Measurements from ENCODE around the gene PTH2. TPM values are rescaled to one million over a fixed set of nuclear protein-coding genes. Genes with fewer than 3 reads are reported as not detected.

The PTH2 gene
- total and polyA plus RNA-seq, 10 of the 15 experiments (the other 5 are each of a cell fraction or from before 2014, with no cell fraction given) = not detected

GRCh38 chr19:49453013-49453756, 29.9 kb upstream of the PTH2 start, which contains the start of gene ALDH16A1 (continued):
- TF ChIP-seq, protein P1, sequence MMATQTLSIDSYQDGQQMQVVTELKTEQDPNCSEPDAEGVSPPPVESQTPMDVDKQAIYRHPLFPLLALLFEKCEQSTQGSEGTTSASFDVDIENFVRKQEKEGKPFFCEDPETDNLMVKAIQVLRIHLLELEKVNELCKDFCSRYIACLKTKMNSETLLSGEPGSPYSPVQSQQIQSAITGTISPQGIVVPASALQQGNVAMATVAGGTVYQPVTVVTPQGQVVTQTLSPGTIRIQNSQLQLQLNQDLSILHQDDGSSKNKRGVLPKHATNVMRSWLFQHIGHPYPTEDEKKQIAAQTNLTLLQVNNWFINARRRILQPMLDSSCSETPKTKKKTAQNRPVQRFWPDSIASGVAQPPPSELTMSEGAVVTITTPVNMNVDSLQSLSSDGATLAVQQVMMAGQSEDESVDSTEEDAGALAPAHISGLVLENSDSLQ (IDR thresholded peaks at IDR 0.05) = peak; percentile 76
- TF ChIP-seq CUX1 (IDR thresholded peaks at IDR 0.05; ENCODE audit: insufficient replicate concordance, low read depth, low read length) (no peak), SUZ12 (IDR thresholded peaks at IDR 0.05; ENCODE audit: unreplicated experiment) (no peak), RELA (IDR thresholded peaks at IDR 0.05; ENCODE audit: borderline replicate concordance, partially characterized antibody) (peak; percentile 43), RBBP5 (conservative IDR thresholded peaks at IDR 0.05) (no peak), HCFC1 (IDR thresholded peaks at IDR 0.05; ENCODE audit: low read length) (peak; percentile 60), MEF2A (IDR thresholded peaks at IDR 0.05; ENCODE audit: insufficient read depth, low read depth, low read length) (no peak), SIN3A (IDR thresholded peaks at IDR 0.05; ENCODE audit: low read depth, low read length) (no peak; the same call in 1 of the 2 replicates), LARP7 (IDR thresholded peaks at IDR 0.05) (peak; percentile 35; the same call in 1 of the 2 replicates), TCF12 (IDR thresholded peaks at IDR 0.05; ENCODE audit: low read depth, low read length) (peak; percentile 35; the same call in 1 of the 2 replicates), SMC3 (IDR thresholded peaks at IDR 0.05; ENCODE audit: borderline replicate concordance, low read length) (no peak), KAT2A (conservative IDR thresholded peaks at IDR 0.05; ENCODE audit: control insufficient read depth, low read depth, low read length) (no peak), RFX5 (IDR thresholded peaks at IDR 0.05; ENCODE audit: low read depth, low read length) (0 out of 2 replicates have a peak, but pooled peaks have one; percentile 17), TARDBP (IDR thresholded peaks at IDR 0.05; ENCODE audit: borderline replicate concordance) (no peak), PAX5 (IDR thresholded peaks at IDR 0.05; ENCODE audit: borderline replicate concordance, low read depth, low read length) (no peak; the same call in 1 of the 2 replicates), E2F8 (IDR thresholded peaks at IDR 0.05; ENCODE audit: low read depth, partially characterized antibody) (no peak), ASH2L (IDR thresholded peaks at IDR 0.05; ENCODE audit: borderline replicate concordance, low read depth) (no peak)
- TF ChIP-seq, protein P2, sequence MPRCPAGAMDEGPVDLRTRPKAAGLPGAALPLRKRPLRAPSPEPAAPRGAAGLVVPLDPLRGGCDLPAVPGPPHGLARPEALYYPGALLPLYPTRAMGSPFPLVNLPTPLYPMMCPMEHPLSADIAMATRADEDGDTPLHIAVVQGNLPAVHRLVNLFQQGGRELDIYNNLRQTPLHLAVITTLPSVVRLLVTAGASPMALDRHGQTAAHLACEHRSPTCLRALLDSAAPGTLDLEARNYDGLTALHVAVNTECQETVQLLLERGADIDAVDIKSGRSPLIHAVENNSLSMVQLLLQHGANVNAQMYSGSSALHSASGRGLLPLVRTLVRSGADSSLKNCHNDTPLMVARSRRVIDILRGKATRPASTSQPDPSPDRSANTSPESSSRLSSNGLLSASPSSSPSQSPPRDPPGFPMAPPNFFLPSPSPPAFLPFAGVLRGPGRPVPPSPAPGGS (IDR thresholded peaks at IDR 0.05; ENCODE audit: borderline replicate concordance, insufficient read depth, low read depth, low read length, poor library complexity, severe bottlenecking) = no peak

All from GM12878 (cell line).